GM12892 (cell line): ENCODE data around the gene IGFBP7.

Experiments used
- POLR2A ChIP-seq: IDR thresholded peaks from 2 replicates; pipeline ENCODE4 v1.6.1; 2011; ENCODE audit warnings: low read depth, low read length, control low read depth
- POLR2AphosphoS5 ChIP-seq: IDR thresholded peaks from 2 replicates; pipeline ENCODE4 v1.6.1; 2011; ENCODE audit warnings: low read depth, low read length, control low read depth
- TAF1 ChIP-seq: IDR thresholded peaks from 2 replicates; pipeline ENCODE4 v1.6.1; 2011; ENCODE audit warnings: low read depth, mild to moderate bottlenecking, control low read depth, low read length, borderline replicate concordance

DNA sequence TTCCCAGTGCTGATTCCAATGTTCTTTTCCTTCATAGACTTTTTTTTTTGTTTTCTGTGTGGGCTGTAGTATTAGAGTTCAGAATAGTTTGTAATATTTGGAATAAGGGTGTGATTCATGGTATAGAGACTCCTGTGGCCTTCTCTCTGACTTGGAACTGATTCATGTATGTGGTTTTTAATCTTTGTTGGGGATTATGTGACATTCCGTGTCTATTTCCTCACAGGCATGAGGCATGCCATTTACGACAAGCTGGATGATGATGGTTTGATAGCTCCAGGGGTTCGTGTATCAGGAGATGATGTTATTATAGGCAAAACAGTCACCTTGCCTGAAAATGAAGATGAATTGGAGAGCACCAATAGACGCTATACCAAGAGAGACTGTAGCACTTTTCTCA, 87.1 kb downstream of the IGFBP7 start:
- TF ChIP-seq POLR2A (no peak), POLR2AphosphoS5 (no peak), TAF1 (no peak)
